ENCODE data around the gene EPPIN.

Gene EPPIN

DNA sequence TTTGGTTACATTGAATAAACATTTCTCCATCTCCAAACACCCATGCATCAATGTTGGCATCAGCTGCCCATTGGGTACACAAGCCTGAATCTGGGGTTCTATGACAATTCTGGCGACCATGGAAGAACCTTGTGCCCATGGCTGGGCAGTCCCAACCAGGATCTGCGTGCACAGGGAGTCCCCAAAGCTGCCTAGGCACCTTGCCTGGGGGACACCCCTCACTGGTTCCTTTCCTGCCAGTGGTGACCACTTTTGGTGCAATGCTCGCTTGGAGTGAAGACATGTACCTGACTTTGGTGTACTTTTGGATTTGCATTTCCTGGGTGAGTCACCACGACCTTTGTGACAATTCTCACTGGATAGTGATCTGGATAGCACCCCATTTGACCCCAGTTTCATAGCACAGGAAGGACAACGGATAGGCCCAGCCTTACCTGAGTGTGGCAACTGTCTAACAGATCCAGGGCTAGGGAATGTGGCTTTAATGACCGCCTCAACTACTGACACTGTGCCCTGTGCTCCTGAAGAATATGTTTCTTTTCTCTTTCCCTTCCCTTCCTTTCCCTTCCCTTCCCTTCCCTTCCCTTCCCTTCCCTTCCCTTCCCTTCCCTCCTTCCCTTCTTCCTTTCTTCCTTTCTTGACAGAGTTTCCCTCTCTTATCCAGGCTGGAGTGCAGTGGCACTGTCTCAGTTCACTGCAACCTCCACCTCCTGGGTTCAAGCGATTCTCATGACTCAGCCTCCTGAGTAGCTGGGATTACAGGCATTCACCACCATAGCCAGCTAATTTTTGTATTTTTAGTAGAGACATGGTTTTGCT, 38.9 kb downstream of the EPPIN start:
- TF ChIP-seq, protein P1, sequence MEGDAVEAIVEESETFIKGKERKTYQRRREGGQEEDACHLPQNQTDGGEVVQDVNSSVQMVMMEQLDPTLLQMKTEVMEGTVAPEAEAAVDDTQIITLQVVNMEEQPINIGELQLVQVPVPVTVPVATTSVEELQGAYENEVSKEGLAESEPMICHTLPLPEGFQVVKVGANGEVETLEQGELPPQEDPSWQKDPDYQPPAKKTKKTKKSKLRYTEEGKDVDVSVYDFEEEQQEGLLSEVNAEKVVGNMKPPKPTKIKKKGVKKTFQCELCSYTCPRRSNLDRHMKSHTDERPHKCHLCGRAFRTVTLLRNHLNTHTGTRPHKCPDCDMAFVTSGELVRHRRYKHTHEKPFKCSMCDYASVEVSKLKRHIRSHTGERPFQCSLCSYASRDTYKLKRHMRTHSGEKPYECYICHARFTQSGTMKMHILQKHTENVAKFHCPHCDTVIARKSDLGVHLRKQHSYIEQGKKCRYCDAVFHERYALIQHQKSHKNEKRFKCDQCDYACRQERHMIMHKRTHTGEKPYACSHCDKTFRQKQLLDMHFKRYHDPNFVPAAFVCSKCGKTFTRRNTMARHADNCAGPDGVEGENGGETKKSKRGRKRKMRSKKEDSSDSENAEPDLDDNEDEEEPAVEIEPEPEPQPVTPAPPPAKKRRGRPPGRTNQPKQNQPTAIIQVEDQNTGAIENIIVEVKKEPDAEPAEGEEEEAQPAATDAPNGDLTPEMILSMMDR (IDR thresholded peaks at IDR 0.05; ENCODE audit: low read depth, low read length) = no peak
- H3K4me3 ChIP-seq (ENCODE audit: low read depth, low read length) = no peak overlapping the region

DNA sequence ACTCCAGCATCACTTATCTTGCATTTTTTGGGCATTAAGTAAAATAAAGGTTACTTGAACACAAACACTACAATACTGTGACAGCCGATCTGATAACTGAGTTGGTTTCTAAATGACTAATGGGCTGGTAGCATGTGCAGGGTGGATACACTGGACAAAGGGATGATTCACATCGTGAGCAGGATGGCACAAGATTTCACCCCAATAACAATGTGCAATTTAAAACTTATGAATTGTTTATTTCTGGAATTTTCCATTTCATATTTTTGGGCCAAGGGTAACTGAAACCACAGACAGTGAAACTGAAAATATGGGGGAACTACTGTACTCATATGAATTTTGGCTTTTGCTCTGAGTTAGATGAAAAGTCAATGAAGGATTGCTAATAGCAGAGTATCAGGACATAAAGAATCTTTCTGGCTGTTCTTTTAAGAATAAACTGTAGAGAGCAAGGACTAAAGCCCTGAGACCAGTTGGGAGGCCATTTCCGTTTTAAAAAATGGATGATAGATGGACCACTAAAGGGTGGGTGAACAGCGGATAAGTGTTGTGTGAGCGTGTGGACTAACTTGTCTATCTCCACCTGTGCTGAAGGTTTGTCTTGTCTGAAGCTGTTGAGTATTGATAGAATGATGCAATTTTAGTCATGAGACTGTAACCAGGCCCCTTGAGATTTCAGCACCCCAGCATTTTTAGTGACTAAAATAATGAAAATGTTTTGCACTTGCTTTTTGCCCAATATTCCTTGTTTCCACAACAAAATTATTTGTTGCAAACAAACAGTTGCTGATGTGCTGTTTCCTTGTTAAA, 40.0 kb downstream of the EPPIN start:
- TF ChIP-seq, protein P1 (IDR thresholded peaks at IDR 0.05; ENCODE audit: low read depth, low read length) = no peak
- H3K4me3 ChIP-seq (ENCODE audit: low read depth, low read length) = no peak overlapping the region

DNA sequence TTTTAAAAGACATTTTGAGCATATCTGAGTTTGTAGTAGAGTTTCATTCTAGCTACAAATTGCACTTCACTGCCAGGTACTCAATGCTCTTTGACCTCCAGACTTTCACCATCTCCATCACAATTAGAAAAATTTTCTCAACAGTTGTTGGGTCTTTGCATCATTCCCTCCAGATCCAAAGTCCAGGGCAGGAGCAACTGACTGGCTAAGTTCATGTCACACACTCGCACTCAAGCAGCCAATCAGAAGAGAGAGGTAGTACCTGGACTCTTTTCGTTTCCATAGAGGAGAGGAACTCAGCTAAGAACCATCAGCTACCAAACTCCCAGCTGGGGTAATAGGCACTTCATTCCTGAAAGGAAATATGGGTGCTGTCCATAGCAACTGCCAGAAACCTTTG, 40.8 kb downstream of the EPPIN start:
- H3K4me3 ChIP-seq (ENCODE audit: low read depth, low read length) = no peak overlapping the region
- TF ChIP-seq, protein P1 (IDR thresholded peaks at IDR 0.05; ENCODE audit: low read depth, low read length) = no peak

DNA sequence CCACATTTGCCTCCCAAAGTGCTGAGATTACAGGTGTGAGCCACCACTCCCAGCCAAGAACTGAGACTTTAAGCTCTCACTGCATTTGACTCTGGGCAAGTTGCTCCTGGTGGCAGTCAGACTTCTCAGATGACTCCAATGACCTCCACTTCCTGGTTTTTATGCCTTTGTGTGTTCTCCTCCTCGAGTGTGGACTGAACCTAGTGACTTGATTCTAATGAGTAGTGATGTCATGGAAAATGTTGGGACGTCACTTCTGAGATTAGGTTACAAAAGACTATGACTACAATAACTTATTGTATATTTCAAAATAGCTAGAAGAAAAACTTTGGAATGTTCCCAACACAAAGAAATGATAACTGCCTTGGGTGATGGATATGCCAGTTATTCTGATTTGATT, 43.8 kb downstream of the EPPIN start:
- H3K4me3 ChIP-seq (ENCODE audit: low read depth, low read length) = no peak overlapping the region
- TF ChIP-seq, protein P1 (IDR thresholded peaks at IDR 0.05; ENCODE audit: low read depth, low read length) = no peak

DNA sequence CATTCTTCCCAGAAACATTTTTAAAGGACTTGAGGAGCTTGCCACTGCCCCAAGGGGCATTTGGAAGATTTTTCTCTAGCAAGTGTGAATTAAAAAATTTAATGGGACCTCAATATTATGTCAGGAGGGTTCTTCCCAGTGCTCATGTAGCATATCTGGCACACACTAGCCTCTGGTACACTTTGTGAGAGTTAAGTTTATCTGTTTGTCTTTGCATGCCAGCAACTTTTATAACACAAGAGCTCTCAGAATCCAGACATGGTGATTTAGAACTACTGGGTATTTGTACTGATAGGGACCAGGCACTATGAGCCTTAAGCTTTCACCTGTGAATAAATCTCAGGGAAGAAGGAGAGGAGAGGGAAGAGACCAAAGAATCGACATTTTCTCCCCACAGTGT, 44.6 kb downstream of the EPPIN start:
- no peak overlapping the region for H3K4me3 ChIP-seq (ENCODE audit: low read depth, low read length)
- TF ChIP-seq, protein P1 (IDR thresholded peaks at IDR 0.05; ENCODE audit: low read depth, low read length) = no peak

DNA sequence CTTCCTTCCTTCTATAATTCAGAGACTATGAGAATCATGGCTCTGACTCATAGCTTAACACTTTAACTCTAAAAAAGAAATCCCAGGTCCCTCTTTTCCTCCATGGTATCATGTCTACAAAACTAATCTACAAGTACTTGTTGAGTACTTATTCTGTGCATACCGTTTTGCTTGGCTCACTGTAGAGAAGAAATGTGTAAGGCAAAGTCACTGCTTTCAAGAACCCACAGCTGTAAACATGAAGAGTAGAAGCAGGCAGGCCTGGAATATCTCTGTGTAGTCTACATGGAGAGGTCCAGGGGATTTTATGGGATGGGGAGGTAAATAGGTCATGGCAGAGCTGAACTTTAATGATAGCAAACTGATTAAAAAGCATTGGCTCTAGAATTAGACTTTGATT, 45.6 kb downstream of the EPPIN start:
- no peak overlapping the region for H3K4me3 ChIP-seq (ENCODE audit: low read depth, low read length)
- TF ChIP-seq, protein P1 (IDR thresholded peaks at IDR 0.05; ENCODE audit: low read depth, low read length) = no peak

DNA sequence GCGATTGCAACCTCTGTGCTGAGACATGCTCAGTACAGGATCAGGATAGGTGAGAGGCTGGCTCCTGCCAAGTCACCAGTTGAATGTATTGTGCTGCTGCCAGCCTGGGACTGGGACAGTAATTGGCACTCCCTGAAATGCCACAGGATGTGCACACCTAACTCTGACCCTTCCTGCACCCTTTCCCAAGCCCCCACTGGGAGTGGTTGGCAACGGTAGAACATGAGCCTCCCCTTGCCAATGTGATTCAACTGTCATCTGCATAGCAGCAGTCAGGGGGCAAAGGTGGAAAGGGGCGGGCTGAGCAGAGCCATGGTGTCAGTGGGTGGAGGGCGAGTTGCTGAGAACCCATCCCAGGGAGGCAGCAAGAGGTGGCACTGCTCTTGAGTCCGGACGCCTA, 47.2 kb downstream of the EPPIN start:
- no peak overlapping the region for H3K4me3 ChIP-seq (ENCODE audit: low read depth, low read length)
- TF ChIP-seq, protein P1 (IDR thresholded peaks at IDR 0.05; ENCODE audit: low read depth, low read length) = no peak
